ENCODE measurements around the gene ALDH3B1.

The ALDH3B1 gene

DNA sequence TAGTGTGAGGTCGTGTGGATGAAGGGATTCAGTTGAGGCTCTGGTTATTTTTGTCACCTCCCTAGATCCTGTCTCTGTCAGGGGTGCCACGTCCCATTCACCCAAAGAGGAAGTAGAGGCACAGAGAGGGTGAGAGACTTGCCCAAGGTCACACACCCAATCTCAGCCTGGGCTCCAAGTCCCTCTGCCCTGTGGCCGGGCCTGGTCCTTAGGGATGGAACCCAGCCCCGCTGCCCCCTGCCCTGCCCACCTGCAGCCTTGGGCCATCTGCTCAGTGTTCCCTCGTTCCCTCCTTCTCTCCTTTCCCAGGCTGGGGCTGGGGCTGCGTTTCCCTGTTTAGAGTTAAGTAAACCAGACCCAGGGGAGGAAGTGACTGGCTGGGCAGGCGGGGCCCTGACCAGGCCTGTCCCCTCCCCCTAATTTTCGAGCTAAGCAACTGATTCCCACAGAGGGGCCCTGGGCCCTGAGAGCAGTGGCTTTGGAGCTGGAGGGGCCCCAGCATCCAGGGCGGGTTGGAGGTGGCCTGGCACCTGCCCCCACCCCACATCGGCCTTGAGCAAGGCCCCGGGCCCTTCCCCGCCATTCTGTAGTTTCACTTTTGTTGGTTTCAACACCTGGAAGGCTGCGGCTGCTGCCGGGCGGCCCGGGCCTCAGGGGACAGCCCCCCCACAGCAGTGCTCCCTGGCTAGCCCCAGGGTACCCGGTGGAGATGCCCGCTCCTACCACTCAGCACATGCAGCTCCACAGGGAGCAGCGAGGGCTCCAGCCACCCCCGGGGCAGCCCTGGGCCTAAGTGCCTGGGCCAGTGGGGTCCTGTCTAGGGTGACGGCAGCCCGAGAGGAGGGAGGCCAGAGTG, 30.2 kb downstream of the ALDH3B1 start:
- CTCF ChIA-PET = interaction anchor here (0.6 kb wide), 1 partner anchor 77 kb away, joined by 3 read pairs; no protein-coding TSS in a partner anchor
- POLR2A ChIA-PET = interaction anchor here (5.9 kb wide), 1 partner anchor 9 kb away, joined by 43 read pairs; the partner anchor contains the start of gene NDUFS8
- TF ChIP-seq PKNOX1 (IDR thresholded peaks at IDR 0.05) = no peak
- no peak for TF ChIP-seq ARNT (IDR thresholded peaks at IDR 0.05)
- TF ChIP-seq ZNF384 (IDR thresholded peaks at IDR 0.05) = no peak
- no peak for TF ChIP-seq CTBP1 (IDR thresholded peaks at IDR 0.05; ENCODE audit: borderline replicate concordance)
- TF ChIP-seq FOXA1 (IDR thresholded peaks at IDR 0.05) = no peak
- no peak for TF ChIP-seq HDGF (IDR thresholded peaks at IDR 0.05; ENCODE audit: borderline replicate concordance)
- no peak for TF ChIP-seq NFRKB (IDR thresholded peaks at IDR 0.05)
- no peak for TF ChIP-seq FOXM1 (IDR thresholded peaks at IDR 0.05; ENCODE audit: borderline replicate concordance)
- no peak for TF ChIP-seq LEF1 (IDR thresholded peaks at IDR 0.05; ENCODE audit: borderline replicate concordance)
- TF ChIP-seq TARDBP (IDR thresholded peaks at IDR 0.05) = no peak
- no peak for TF ChIP-seq SUZ12 (IDR thresholded peaks at IDR 0.05)
- TF ChIP-seq L3MBTL2 (conservative IDR thresholded peaks at IDR 0.05) = no peak
- no peak for TF ChIP-seq BHLHE40 (IDR thresholded peaks at IDR 0.05; ENCODE audit: borderline replicate concordance)
- TF ChIP-seq FOXK2 (IDR thresholded peaks at IDR 0.05) = no peak
- TF ChIP-seq ELF4 (IDR thresholded peaks at IDR 0.05) = no peak
- no peak for TF ChIP-seq SP1 (IDR thresholded peaks at IDR 0.05)
- DNase-seq (ENCODE audit: extremely low spot score) = no peak

DNA sequence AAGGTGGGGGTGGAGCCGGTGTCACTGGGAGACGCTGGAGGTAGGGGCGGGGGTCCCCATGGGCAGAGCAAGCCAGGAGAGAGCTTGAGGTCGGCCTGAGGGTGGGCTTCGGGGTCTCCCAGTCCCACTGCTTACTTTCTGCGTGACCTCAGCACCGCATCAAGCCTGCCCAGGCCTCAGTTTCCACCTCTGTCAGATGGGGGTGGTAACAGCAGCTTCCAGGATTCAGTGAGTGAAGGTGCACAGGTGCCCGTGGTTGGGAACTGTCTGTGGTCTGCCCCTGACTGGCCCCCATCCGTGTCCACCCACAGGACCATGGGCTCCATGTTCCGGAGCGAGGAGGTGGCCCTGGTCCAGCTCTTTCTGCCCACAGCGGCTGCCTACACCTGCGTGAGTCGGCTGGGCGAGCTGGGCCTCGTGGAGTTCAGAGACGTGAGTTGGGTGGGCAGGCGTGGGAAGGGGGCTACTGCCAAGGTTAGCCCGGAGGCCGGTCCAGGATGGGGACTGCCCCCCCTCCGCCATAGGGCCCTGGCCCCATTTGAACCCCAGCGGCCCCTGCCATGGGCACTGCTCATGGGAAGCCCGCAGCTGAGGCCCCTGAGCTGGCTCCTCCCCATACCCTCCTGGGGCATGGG, 30.9 kb downstream of the ALDH3B1 start:
- POLR2A ChIA-PET = interaction anchor here (5.9 kb wide), 1 partner anchor 10 kb away, joined by 43 read pairs; the partner anchor contains the start of gene NDUFS8
- CTCF ChIA-PET = no interaction called here

DNA sequence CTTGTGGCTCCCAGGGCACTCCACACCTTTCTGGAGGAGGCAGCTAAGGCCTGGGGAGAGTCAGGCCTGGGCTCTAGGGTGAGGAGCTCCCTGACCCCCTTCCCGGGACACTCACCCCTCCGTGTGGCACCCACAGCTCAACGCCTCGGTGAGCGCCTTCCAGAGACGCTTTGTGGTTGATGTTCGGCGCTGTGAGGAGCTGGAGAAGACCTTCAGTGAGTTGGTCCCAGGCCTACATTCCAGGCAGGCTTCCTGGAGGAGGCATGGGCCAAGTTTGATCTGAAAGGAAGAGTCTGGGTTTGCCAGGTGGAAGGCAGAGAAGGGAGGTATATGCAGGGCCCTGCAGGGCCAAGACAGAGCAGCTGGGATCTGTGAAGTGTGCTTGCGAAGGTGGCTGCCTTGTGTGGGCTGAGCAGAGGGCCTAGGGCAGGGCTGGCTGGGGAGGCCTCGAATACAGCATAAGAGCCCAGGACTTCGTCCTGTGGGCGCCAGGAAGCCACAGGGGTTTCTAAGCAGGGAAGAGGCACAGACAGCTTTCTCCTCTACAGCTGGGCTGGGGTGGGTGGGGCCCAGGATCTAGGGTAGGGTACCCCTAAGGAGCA, 31.6 kb downstream of the ALDH3B1 start:
- TF ChIP-seq PKNOX1 (IDR thresholded peaks at IDR 0.05) (no peak), ELF4 (IDR thresholded peaks at IDR 0.05) (no peak), LEF1 (IDR thresholded peaks at IDR 0.05; ENCODE audit: borderline replicate concordance) (no peak), SP1 (IDR thresholded peaks at IDR 0.05) (no peak), HDGF (IDR thresholded peaks at IDR 0.05; ENCODE audit: borderline replicate concordance) (no peak), NFRKB (IDR thresholded peaks at IDR 0.05) (no peak), FOXM1 (IDR thresholded peaks at IDR 0.05; ENCODE audit: borderline replicate concordance) (no peak), ZNF384 (IDR thresholded peaks at IDR 0.05) (no peak), CTBP1 (IDR thresholded peaks at IDR 0.05; ENCODE audit: borderline replicate concordance) (no peak), BHLHE40 (IDR thresholded peaks at IDR 0.05; ENCODE audit: borderline replicate concordance) (no peak), SUZ12 (IDR thresholded peaks at IDR 0.05) (no peak), TARDBP (IDR thresholded peaks at IDR 0.05) (no peak), FOXA1 (IDR thresholded peaks at IDR 0.05) (no peak), L3MBTL2 (conservative IDR thresholded peaks at IDR 0.05) (no peak), ARNT (IDR thresholded peaks at IDR 0.05) (no peak), FOXK2 (IDR thresholded peaks at IDR 0.05) (no peak)
- ChIA-PET CTCF (no interaction called here), POLR2A (interaction anchor here (5.9 kb wide), 1 partner anchor 11 kb away, joined by 43 read pairs; the partner anchor contains the start of gene NDUFS8)
- DNase-seq (ENCODE audit: extremely low spot score) = no peak

More for the DNA sequence above, 30.9 kb downstream of the ALDH3B1 start:
- DNase-seq (ENCODE audit: extremely low spot score) = no peak
- TF ChIP-seq BHLHE40 (IDR thresholded peaks at IDR 0.05; ENCODE audit: borderline replicate concordance) (no peak), ARNT (IDR thresholded peaks at IDR 0.05) (no peak)

DNA sequence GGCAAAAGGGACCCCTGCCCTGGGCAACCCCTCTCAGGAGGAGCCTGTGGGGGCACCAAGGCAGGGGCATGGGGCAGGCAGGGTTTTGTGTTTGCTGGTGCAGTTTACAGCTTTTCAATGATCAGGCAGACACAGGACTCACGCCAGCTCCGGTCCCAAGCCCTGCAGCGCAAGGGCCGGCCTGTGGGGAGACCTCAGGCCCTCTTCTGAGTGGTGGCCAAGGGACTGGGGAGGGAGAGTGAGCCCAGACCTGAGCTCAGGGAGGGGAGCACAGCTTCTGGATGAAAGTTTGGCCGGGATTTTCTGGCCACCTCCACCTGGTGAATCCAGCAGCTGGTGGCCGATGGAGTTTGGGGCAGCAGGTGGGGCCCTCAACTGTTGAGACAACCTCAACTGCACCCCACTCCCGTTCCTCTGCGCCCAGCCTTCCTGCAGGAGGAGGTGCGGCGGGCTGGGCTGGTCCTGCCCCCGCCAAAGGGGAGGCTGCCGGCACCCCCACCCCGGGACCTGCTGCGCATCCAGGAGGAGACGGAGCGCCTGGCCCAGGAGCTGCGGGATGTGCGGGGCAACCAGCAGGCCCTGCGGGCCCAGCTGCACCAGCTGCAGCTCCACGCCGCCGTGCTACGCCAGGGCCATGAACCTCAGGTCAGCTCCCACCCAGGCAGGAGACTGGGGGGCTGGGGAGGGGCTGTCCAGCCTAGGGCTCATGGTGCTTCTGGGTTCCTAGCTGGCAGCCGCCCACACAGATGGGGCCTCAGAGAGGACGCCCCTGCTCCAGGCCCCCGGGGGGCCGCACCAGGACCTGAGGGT, 32.3 kb downstream of the ALDH3B1 start:
- POLR2A ChIA-PET = interaction anchor here (1.2 to 5.9 kb wide), 2 partner anchors 10 to 11 kb away, joined by 5 to 43 read pairs; partner anchors contain the start of gene NDUFS8
- CTCF ChIA-PET = no interaction called here
- TF ChIP-seq SUZ12 (IDR thresholded peaks at IDR 0.05) (no peak), NFRKB (IDR thresholded peaks at IDR 0.05) (no peak), HDGF (IDR thresholded peaks at IDR 0.05; ENCODE audit: borderline replicate concordance) (no peak), FOXM1 (IDR thresholded peaks at IDR 0.05; ENCODE audit: borderline replicate concordance) (no peak), ZNF384 (IDR thresholded peaks at IDR 0.05) (no peak), PKNOX1 (IDR thresholded peaks at IDR 0.05) (no peak), SP1 (IDR thresholded peaks at IDR 0.05) (no peak), TARDBP (IDR thresholded peaks at IDR 0.05) (no peak), BHLHE40 (IDR thresholded peaks at IDR 0.05; ENCODE audit: borderline replicate concordance) (no peak), ELF4 (IDR thresholded peaks at IDR 0.05) (no peak), LEF1 (IDR thresholded peaks at IDR 0.05; ENCODE audit: borderline replicate concordance) (no peak), L3MBTL2 (conservative IDR thresholded peaks at IDR 0.05) (no peak), CTBP1 (IDR thresholded peaks at IDR 0.05; ENCODE audit: borderline replicate concordance) (no peak), ARNT (IDR thresholded peaks at IDR 0.05) (no peak), FOXK2 (IDR thresholded peaks at IDR 0.05) (no peak)
- no peak for DNase-seq (ENCODE audit: extremely low spot score)

Measured in HEK293T (cell line).